ENCODE data around the gene SNN.

The SNN gene

DNA sequence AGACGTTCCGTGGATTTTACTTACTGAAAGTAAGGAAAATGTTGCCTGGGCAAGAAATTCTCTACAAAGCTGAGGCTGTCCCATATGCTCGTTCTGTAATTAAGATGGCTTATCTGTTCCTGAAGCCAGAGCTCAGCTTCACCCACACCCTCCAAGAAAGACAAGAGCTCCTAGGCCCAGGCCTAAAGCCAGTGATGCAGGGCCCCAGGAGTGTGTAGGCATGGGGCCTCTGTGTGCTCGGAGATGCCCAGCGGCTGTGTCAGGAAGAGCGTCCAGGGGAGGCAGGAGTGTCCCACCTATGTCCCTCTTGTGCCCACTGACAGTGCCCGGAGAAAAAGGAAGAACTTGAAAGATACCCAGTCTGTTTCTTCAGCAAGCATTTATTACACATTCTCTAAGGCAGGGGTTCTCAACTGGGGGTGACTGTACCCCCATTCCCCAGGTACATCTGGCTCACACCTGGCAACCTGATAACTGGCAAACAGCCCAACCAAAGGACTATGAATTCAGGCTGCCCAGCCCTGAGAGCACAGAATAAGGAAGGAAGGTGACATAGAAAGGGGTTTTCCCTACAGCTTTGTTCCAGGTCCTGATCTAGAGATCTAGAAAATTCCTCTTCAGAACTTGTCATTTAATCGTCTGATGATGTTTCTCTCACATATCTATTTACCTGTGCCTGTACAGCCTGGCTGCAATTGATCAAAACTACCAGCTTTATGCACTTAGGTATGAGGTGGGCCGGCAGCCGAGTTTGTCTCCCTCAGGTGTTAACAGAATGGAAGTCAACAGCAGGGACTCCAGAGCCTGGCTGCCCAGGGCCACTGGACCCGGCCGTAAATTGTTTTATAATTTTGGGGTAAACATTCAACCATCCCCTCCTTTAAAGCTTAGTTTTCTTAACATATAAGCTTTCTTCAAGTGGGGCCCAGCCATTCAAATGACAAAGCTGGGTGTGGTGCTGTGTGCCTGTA, 12.0 kb downstream of the SNN start:
- no peak for DNase-seq (ENCODE audit: low read depth)

DNA sequence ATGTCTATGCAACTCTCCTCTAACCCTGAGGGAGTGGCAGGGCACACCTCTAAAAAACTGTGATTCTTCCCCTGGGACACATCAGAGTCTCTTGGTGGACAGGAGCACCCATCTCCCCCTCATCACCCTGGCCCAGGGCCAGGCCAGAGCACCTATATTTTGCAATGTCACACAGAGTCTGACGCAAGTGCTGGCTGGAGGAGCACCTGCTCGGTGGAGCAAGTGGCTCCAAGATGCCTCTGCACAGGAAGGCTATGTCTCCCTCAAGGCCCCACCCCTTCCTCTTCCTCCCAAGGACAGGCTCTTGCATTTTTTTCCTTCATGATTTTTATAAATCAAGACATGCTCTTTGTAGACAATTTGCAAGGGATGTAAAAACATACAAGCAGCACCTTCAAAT, 13.3 kb downstream of the SNN start:
- DNase-seq (ENCODE audit: low read depth), result no peak

DNA sequence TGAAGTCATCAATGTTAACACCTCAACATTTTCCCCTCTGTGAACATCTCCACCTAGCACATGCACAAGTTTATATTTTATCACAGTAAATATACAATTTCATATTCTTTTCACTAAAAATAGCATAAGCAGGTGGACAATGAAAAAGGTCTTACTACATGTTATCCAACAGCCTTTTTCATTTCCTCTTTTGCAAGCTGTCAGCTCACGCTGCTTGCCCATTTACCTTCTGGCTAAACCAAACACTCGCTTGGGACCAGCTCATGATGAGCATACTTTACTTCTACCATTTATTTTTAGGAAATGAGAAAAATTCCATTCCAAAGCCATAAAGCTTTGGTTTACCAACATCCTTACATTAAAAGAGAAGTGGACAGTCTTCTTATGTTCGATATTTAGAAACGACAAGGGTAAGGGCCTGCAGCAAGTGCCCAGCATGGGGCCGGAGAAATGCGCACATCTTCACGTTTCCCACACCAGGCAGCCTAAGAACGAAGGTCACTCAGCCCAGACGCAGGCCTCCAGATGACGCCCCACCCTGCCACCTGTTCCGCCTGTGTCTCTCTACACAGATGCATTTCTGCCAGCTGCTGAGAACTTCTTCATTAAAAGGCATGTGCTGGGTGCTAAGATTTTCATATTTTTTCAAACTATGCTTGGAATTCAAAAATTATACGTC, 13.9 kb downstream of the SNN start:
- DNase-seq (ENCODE audit: low read depth), result no peak

DNA sequence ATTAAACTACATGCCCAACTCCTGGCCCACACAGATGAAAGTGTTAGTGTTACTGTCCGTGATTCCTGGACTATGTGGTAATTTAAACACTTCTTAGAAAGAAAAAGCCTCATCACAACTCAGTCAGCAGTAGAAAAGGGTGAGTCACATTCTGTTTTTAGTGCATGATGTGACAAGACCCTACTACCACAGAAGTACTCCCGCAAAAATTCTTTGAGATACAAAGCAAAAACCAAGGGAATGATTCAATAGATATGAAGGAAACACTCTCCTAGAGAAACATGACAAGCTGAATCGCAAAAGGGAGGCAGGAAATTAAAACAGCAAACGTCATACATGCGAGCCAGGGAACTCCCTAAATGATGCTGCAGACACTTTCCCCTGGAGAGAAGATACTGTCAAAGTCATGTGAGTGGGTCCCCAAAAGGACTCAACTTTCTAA, 14.4 kb downstream of the SNN start:
- no peak for DNase-seq (ENCODE audit: low read depth)

DNA sequence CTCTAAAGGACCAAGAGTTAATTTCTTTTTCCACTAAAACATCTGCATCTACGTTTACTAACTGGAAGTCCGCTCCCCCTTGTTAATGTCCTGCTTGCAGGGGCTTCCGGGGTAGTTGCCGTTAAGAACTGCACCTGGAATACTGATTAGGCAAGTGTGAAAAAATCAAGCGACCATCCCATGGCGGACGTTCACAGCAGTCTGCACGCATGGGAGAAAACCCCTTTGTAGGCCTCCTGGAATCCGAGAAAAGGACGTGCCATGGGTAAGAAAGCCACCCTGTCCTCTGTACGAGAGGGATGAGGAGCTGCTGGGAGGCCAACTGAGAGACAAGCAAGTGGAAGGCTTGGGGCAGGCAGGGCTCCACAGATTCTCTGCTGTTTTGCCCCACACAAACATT, 14.9 kb downstream of the SNN start:
- no peak for DNase-seq (ENCODE audit: low read depth)

DNA sequence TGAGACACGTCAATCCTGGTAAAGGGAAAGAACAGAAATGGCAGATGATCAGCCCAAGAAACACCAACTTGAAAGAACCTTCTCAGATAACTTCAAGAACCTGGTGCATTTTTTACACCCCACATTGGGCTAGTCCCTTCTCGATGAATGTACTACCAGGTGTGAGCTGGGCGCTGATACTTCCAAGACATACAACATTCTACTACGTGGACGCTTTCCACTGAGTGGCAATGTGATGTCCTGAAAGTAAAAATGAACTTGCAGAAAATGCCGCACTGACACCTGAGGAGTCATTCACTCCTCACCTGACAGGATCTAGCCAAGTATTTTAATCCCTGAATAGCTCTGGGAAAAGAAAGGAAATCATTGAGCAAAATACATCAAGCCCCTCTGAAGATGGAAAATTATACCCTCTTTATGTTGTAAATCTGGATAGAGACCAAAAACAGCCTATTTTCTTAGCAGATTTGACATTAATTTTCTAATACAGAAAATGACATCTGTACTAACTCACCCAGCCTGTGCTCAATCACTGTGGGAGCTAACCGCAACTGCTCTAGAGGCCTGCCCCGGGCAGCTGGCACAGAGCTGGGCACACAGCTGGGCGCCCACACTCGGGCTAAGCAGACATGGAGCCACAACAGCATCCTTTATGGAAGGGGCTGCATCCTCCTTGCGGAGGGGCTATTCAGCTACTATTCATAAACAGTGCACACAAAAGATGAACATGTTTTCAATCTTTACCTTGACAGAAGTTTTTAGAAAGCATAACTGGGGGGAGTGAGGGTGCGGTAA, 16.2 kb downstream of the SNN start:
- DNase-seq (ENCODE audit: low read depth), result no peak

DNA sequence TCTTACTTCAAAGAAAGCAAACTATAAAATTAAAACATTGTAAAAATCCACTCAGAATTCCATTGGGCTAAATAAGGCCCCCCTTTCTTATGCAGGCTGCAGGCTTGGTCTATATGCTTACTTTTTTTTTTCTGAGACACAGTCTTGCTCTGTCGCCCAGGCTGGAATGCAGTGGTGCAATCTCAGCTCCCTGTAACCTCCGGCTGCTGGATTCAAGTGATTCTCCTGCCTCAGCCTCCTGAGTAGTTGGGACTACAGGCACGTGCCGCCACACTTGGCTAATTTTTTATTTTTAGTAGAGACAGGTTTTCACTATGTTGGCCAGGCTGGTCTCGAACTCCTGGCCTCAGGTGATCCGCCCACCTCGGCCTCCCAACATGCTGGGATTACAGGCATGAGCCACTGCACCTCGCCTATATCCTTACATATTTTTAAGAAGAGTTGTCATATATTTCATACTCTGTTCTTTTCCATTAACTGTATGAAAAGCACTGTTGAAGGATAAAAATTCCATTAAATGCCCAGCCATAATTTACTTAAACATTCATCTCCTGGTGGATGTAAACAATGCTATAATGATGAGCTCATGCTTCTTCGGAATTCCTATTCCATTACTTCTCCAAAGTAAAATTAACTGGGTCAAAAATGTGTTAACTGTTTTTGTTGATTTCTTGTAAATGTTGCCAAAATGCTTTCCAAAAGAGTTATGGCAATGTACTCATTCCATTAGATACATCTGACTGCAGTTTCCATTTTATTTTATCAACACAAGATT, 17.8 kb downstream of the SNN start:
- DNase-seq (ENCODE audit: low read depth), result no peak

DNA sequence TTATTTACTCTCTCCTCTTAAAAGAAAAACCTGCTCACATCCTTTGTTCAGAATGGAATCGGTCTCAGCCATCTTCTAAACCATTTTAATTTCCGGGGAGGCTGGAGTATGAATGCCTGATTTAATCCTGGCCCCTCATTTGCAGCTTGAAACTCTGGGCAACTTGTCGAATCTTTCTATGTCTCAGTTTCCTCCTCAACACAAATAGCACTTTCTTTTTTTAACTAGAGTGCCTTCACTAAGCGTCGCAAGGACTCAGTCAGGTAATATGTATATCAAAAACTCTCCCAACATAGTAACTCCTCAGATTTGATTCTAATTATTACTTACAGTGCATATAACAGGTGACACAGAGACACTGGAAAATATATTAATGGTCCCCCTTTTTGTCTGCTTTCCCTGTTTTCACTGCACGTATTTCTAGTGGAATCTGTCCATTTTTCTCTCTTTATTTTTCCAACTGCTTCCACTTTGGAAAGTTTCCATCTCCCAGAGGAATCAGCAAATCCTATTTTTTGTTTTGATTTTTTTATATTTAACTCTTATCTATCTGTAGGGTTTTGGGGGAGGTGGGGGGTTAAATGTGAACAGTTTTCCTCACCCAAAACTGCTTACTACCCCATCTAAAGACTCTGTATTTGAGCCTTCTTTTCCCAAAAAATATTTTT, 18.6 kb downstream of the SNN start:
- DNase-seq (ENCODE audit: low read depth), result no peak

DNA sequence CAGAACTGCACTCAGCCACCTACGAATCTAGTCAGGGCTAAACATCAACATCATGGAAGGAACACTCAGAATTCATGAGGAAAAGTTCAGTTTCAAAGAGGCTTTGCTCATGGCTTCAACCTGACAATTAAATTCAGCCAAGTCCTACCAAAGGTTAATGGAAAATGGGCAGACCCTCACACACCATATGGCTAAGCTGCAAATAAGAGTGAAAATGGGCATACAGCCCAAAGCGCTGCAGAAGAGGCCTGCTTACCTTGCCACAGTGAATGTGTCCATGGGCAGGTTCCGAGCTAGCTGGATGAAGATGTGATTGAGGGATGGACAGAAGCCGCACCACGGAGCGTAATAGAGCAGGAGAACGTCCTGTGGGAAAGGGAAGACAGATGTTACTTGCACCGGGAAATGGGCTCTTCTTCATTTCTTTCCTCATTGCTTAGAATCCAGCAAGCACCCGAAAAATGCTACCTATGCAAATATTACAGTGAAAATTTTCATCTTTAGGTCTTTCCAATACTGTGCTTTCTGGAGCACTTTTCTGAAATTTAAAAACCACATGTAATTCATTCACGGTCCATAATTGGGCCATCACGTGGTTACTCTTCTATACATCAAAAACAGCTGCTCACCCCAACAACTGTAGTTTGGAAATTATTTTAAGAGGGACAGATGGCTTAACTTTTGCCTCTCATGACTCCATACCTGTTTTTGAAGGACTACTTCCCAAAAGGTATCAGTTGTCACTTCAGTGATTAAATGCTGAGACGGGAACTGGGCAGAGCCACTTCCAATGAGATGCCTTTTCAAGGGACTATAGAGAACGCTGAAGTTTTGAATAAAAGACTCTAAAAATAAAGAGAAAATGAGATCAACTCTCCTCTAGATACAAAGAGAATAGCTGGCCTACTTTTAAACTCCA, 19.6 kb downstream of the SNN start:
- DNase-seq (ENCODE audit: low read depth), result no peak

DNA sequence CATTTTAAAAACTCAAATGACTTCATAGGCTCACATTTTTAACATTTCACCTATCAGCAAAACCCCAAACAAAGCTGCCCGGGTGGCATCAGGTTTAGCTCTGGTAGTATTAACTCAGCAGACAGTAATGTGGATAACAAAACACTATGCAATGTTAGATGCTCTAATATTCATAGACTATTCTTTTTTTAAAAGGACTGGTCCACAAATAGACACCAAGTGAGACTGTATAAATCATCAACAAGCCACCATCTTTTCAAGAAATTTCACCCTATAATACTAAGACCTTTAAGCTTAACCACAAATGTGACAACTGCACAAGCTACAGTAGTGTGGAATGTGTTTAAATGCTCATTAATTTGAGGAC, 20.2 kb downstream of the SNN start:
- no peak for DNase-seq (ENCODE audit: low read depth)

DNA sequence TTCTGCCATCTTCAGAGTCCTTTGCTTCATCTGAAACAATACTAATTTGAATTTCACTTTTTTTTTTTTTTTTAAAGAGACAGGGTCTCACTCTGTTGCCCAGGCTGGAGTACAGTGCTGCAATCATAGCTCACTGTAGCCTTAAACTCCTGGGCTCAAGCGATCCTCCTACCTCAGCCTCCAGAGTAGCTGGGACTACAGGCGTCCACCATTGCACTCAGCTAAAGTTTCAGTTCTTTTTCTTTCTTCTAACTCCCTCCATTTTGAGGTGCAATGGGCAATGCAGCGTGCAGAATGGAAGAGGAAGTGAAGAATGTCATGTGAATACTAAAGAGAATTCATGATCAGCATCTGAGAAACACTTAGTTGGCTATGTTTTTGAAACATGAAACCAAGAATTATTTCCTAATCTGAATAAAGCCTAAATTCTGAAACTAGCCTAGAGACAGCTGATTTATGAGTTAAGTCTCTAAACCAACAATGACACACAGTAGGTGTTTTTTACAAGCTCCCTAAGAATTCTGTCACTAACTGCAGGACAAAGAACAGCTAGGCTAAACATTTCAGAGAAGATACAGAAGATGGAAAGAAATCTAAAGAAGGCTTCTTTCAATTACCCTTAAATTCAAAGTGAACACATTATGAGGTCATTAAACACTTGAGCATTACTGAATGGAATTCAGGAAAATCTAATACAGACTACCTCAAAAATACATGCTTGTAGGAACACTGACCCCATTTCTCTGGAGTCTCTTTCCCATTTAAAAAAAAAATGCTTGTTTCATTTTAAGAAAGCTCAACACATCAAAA, 21.0 kb downstream of the SNN start:
- no peak for DNase-seq (ENCODE audit: low read depth)

DNA sequence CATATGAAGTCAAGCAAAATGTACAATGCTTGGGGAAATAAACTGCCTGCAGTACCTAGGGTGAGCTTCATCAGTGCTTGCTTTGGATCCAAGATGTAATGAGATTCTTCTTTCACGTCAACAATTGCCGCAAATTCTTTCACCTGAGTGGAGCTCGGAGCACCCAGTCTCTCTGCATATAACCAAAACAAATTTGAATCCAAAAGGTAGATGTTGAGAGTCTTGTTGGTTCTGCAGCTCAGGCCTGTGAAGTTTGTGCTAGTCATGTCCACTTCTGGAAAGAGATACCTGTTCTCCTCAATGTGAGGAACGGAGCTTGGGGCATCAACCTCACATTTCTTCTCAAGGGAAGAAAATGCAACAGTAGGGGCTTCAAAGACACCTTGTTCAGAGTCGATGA, 23.0 kb downstream of the SNN start:
- no peak for DNase-seq (ENCODE audit: low read depth)

DNA sequence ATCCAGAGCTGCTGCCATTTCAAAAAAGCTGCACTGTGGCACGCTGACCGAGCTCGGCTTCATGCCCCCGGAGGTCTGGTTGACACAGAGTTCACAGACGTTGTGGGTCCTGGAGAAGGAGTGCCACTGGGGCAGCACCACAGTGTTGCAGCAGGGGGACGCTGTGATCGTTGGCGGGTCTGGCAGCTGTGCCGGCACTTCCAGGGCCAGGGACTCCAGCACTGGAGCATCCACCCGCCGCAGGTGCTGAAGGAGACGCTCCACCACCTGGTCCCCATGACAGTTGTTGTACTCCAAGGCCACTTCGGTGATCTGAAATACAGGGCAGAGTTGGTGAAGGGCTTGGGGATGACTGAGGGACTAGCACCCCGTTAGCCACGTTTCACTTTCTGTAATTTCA, 23.5 kb downstream of the SNN start:
- DNase-seq (ENCODE audit: low read depth), result no peak

DNA sequence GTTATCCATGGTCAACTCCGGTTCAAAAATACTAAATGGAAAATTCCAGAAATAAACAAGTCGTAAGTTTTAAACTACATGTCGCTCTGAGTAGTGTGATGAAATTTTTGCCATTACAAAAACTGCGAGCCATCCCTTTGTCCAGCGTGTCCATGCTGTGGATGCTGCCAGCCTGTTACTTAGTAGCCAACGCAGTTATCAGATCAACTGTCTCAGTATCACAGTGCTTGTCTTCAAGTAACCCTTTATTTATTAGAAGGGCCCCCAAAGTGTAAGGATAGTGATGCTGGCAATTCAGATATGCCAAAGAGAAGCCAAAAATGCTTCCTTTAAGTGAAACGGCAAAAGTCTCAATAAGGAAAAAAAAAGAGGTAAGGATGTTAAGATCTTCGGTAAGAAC, 23.9 kb downstream of the SNN start:
- DNase-seq (ENCODE audit: low read depth), result no peak

DNA sequence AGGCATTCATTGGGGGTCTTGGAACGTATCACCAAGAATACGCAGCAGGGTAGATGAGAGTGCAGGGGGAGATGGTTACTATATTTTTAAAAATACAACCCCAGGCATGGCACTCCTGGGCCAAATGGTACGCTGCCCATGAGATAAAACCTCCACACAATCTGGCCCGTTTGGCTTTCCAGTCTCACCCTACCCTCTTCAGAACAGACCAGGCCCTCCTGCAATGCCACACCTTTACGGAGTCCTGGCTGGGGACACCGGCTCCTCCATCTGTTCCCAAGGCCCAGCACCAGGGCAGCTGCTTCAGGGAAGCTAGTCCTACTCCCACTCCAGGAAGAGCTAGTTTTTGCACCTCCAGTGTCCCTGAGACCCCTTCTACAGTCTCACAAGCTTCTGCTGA, 24.4 kb downstream of the SNN start:
- no peak for DNase-seq (ENCODE audit: low read depth)

DNA sequence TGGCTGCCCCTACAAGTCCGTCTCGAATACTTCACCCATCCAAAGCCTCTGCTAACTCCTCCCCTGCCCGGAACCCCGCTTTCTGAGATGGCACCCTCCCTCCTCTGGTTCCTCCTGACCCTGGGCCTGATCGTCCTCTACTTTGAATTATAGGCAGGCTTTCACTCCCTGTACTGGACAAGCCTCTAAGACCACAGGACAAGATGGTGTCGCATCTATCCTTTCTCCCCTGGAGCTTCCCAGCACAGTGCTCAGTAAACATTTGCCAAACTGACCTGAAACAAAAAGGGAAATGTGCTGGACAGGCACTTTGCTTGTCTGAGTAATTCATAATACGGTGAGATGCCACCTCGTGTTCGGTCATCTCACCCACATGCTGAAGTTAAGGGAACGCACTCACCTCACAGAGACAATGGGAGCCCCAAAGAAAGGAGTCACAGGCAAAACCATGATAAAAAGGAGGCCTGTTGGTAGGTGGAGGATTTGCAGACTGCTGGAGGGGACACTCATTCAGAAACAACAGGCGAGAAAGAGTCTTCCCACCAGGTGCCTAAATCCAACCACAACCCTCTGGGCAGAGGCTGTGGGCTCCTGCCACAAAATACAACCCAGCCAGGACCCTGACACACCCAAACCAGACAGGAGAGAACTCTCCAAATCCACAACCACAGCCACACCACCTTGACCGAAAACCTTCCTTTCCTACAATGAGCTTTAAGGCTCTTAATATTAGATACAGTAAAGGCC, 28.2 kb downstream of the SNN start:
- DNase-seq (ENCODE audit: low read depth), result no peak

DNA sequence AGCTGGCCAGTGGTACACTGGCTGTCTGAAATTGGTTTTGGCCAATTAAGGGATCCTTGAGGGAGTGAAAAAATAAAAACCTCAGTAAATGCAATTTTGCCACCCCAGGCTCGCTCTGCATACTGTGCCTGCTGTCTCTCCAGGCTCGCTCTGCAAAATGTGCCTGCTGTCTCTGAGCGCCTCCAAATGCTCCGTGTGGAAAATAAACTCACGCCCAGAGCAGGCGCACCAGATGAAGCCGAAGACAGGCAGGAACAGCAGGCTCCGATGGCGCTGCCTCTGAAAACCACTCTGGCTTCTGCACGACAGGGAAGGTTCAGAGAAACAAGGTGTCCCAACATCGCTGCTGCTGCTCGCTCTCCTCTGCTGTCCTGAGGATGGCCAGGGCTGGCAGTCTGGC, 29.1 kb downstream of the SNN start:
- DNase-seq (ENCODE audit: low read depth), result no peak

DNA sequence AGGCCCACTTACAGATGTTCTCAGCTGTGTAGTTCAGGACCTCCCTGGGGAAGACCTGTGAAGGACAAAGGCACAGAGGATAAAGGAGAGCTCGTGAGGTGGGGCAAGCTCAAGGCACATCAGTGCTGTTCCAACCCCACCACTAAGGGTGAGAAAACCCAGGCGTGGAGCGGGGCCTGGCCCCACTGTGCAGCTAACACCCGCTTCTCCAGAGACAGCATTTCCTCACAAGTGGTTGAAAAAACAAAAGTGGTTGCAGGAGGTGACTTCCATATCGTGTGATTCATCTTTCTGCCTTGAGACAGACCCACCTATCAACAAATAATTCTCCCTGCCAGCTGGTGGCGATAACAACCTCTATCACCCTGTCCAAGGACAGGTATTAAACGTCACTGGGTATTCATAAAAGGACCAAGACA, 30.0 kb downstream of the SNN start:
- DNase-seq (ENCODE audit: low read depth), result no peak
